ENCODE results near the gene VWC2L.
A peak's percentile ranks its signal among the peaks of the same experiment; 100 is the strongest.

VWC2L gene

GRCh38 chr2:214395040-214395439 lies 15.8 kb upstream of the VWC2L start:
- peak in 1 of 2 donors; percentile 1 for DNase-seq (ENCODE audit: low read depth in 2 of 2)
- H3K4me3 ChIP-seq (replicated peaks in 1 of 2; ENCODE audit: low read depth in 2 of 2, low read length in 2 of 2) = no peak overlapping the region
- no peak for TF ChIP-seq CTCF (IDR thresholded peaks at IDR 0.05; ENCODE audit: low read depth, low read length)

- TF ChIP-seq CTCF (IDR thresholded peaks at IDR 0.05; ENCODE audit: low read depth, low read length) = no peak
- DNase-seq (ENCODE audit: low read depth in 2 of 2) = no peak
- H3K4me3 ChIP-seq (replicated peaks in 1 of 2; ENCODE audit: low read depth in 2 of 2, low read length in 2 of 2) = no peak overlapping the region
Measured at GRCh38 chr2:214401580-214401979, 9.3 kb upstream of the VWC2L start.

- no peak for DNase-seq (ENCODE audit: low read depth in 2 of 2)
- no peak overlapping the region for H3K4me3 ChIP-seq (replicated peaks in 1 of 2; ENCODE audit: low read depth in 2 of 2, low read length in 2 of 2)
- TF ChIP-seq CTCF (IDR thresholded peaks at IDR 0.05; ENCODE audit: low read depth, low read length) = no peak
Measured at GRCh38 chr2:214410128-214410775, 602 bp upstream of the VWC2L start.

GRCh38 chr2:214412679-214413078 lies 1.8 kb downstream of the VWC2L start:
- H3K4me3 ChIP-seq (replicated peaks in 1 of 2; ENCODE audit: low read depth in 2 of 2, low read length in 2 of 2) = no peak overlapping the region
- DNase-seq (ENCODE audit: low read depth in 2 of 2) = no peak
- no peak for TF ChIP-seq CTCF (IDR thresholded peaks at IDR 0.05; ENCODE audit: low read depth, low read length)

- no peak for DNase-seq (ENCODE audit: low read depth in 2 of 2)
- no peak for TF ChIP-seq CTCF (IDR thresholded peaks at IDR 0.05; ENCODE audit: low read depth, low read length)
- no peak overlapping the region for H3K4me3 ChIP-seq (replicated peaks in 1 of 2; ENCODE audit: low read depth in 2 of 2, low read length in 2 of 2)
Measured at GRCh38 chr2:214436470-214436869, 25.6 kb downstream of the VWC2L start.

- no peak for TF ChIP-seq CTCF (IDR thresholded peaks at IDR 0.05; ENCODE audit: low read depth, low read length)
- DNase-seq (ENCODE audit: low read depth in 2 of 2) = no peak
- H3K4me3 ChIP-seq (replicated peaks in 1 of 2; ENCODE audit: low read depth in 2 of 2, low read length in 2 of 2) = no peak overlapping the region
Measured at GRCh38 chr2:214450118-214450894, 39.5 kb downstream of the VWC2L start.

Data from cardiac fibroblast (primary cell).